Heart right ventricle (tissue), 16 donors: ENCODE data around the gene ABL1. TPM values are rescaled to one million over a fixed set of nuclear protein-coding genes. Genes with fewer than 3 reads are reported as not detected.

Experiments
- ATAC-seq, 8 donors: fragments of 200-7000 bp; cut with Tn5 transposase; one replicate each; pipeline ENCODE4 v1.9.1; 2020; ENCODE audit warnings: mild to moderate bottlenecking in 8 of 8, moderate library complexity in 8 of 8, moderate number of reproducible peaks in 1 of 8
- DNase-seq, 2 donors: peaks; one replicate each; pipeline ENCODE4 v3.0.0-alpha.2; 2020
- H3K27ac ChIP-seq, 10 donors: fragments of 200-600 bp; sonication (generic) in 2 of 10; one replicate each; pipeline versions ENCODE4 v1.5.0 to v1.8.0; 2020 to 2022; ENCODE audit warnings: mild to moderate bottlenecking in 3 of 10
- H3K27me3 ChIP-seq, 7 donors: fragments of 200-600 bp; one replicate each; pipeline ENCODE4 v1.8.0; 2021 to 2022; ENCODE audit warnings: mild to moderate bottlenecking in 2 of 7
- H3K36me3 ChIP-seq, 9 donors: fragments of 200-600 bp; sonication (generic) in 1 of 9; one replicate each; pipeline versions ENCODE4 v1.5.0 to v1.8.0; 2020 to 2022; ENCODE audit warnings: mild to moderate bottlenecking in 2 of 9
- H3K4me1 ChIP-seq, 9 donors: fragments of 200-600 bp; sonication (generic) in 1 of 9; one replicate each; pipeline versions ENCODE4 v1.5.0 to v1.8.0; 2020 to 2022; ENCODE audit warnings: mild to moderate bottlenecking in 4 of 9
- H3K4me3 ChIP-seq, 10 donors: fragments of 200-600 bp; sonication (generic) in 2 of 10; one replicate each; pipeline versions ENCODE4 v1.5.0 to v1.8.0; 2020 to 2022; ENCODE audit warnings: mild to moderate bottlenecking in 7 of 10, moderate library complexity in 2 of 10
- H3K9me3 ChIP-seq, 11 donors: fragments of 200-600 bp in 10 of 11; sonication (generic) in 2 of 11; one replicate each; pipeline versions ENCODE4 v1.5.0 to v1.8.0; 2013 to 2022; ENCODE audit warnings: mild to moderate bottlenecking in 2 of 11, control low read depth in 1 of 11, moderate library complexity in 1 of 11
- CTCF ChIP-seq, 9 donors: fragments of 200-600 bp; sonication (generic) in 2 of 9; IDR thresholded peaks; one replicate each; pipeline versions ENCODE4 v1.5.0 to v1.8.0; 2021 to 2022; ENCODE audit warnings: antibody characterized with exemption in 9 of 9, mild to moderate bottlenecking in 5 of 9, moderate library complexity in 1 of 9
- WGBS, 2 donors: extraction: QIAGEN DNeasy Blood & Tissue Kit; methylation state at CpG; one replicate each; pipeline ENCODE4 v1.1.7; 2013; ENCODE audit warnings: inconsistent platforms in 1 of 2; 5-methylcytosine and 5-hydroxymethylcytosine counted together
- intact Hi-C, 10 donors: fragments of 100-400 bp; cut with DNase I; formaldehyde crosslinking; loops; one replicate each; pipeline versions ENCODE4 v1.11.1 to v1.14.2; 2022
- polyA plus RNA-seq, 2 donors: library from polyadenylated mRNA; stranded (reverse); fragments of 200-250 nt; gene quantifications; one replicate each; pipeline ENCODE4 v1.2.3, GENCODE V29; 2013
- total RNA-seq, 10 donors: library from RNA; stranded (reverse); fragmentation: NEBNext Ultra II Directional in 3 of 10; extraction: Animal tissue kit (Norgen Biotek cat#: 25700) in 3 of 10; gene quantifications; one replicate each; pipeline versions ENCODE4 v1.2.1 to v1.2.4, GENCODE V29; 2021 to 2023
- donor health status: Arrhythmogenic right ventricular cardiomyopathy.
- donor health status: ischemic (EF 13 %, LVEDD 7.1; RV severe dilation, severe dysfunction).
- donor health status: healthy with polysubstance abuse.
- donor health status: DM: no; HTN: yes; CAD: no.
- donor health status: DM: no; HTN: no; CAD: no.
- donor health status: ischemic (EF 25% LVEDD 6.9; RV normal size, moderate dysfunction).
- donor health status: ischemic (EF 25% LVEDD 5.7; RV mildly dilated, moderate dysfunction).
- donor health status: healthy.
- donor health status: DM: yes; HTN: yes; CAD: no.
- donor health status: Ischemic cardiomyopathy.
- donor health status: ischemic (EF 35%, LVEDD 5.7; RV mildly dilated, moderate dysfunction).
- donor health status: nonischemic (EF 11% LVEDD 7.7; RV severe dilation, severe dysfunction).
- donor health status: DM: yes; HTN: yes; CAD: no.
- donor health status: PGD.
- donor health status: ischemic (EF 29% LVEDD 5.4; RV normal size, mild dysfunction).
- donor health status: nonischemic (EF 23%, LVEDD 6.1; RV moderate dilation, normal function).

The ABL1 gene
- total and polyA plus RNA-seq, 12 donors, result 16.2 to 48.8 (median 33.3) TPM

- TF ChIP-seq CTCF (IDR thresholded peaks at IDR 0.05), result no peak
- H3K27me3 ChIP-seq, result no peaks in the 10 kb centered on the region
- H3K27ac ChIP-seq, result peak overlapping the region in 8 of 10 donors; percentile 76 to 93 (median 88)
- intact Hi-C loops, result no loop called here
- H3K4me3 ChIP-seq, result no peak overlapping the region
- ATAC-seq (peak in 2 of 8 donors; percentile 43 to 67), DNase-seq (no peak)
- WGBS, 2 donors, result 56% methylated on average over 4 of the region's 4 CpGs
- peaks cover 21 to 98% (median 92%) of the 10 kb centered on the region in 9 donors for H3K4me1 ChIP-seq
- H3K9me3 ChIP-seq, result no peaks in the 10 kb centered on the region
- H3K36me3 ChIP-seq, result no peaks in the 10 kb centered on the region
These were observed 9.0 kb downstream of the ABL1 start for GRCh38 chr9:130844044-130844451.

- DNase-seq (no peak), ATAC-seq (no peak)
- WGBS, 2 donors, result 61 to 62% methylated on average over 10 of the region's 10 CpGs
- Histone ChIP-seq H3K4me3 (peak overlapping the region in 2 of 10 donors; percentile 2 to 5), H3K9me3 (no peaks in the 10 kb centered on the region), H3K4me1 (peaks cover 23 to 92% (median 86%) of the 10 kb centered on the region in 9 donors), H3K27ac (peak overlapping the region; percentile 5 to 93 (median 86)), H3K27me3 (no peaks in the 10 kb centered on the region), H3K36me3 (no peaks in the 10 kb centered on the region)
- intact Hi-C loops, result loop anchor here in 2 of 10 donors (5.0 kb wide), 2 partner anchors 63 to 133 kb away; no protein-coding TSS in a partner anchor
- TF ChIP-seq CTCF (IDR thresholded peaks at IDR 0.05), result no peak
These were observed 10.2 kb downstream of the ABL1 start for GRCh38 chr9:130845254-130845653.

- Histone ChIP-seq H3K9me3 (no peaks in the 10 kb centered on the region), H3K27ac (peak overlapping the region; percentile 51 to 93 (median 86)), H3K27me3 (no peaks in the 10 kb centered on the region), H3K36me3 (no peaks in the 10 kb centered on the region), H3K4me1 (peaks cover 23 to 85% (median 79%) of the 10 kb centered on the region in 9 donors), H3K4me3 (peak overlapping the region in 5 of 10 donors; percentile 12 to 31 (median 20))
- 22 to 32% methylated on average over 7 of the region's 7 CpGs for WGBS, 2 donors
- DNase-seq (peak in 1 of 2 donors; percentile 63), ATAC-seq (peak in 6 of 8 donors; percentile 14 to 47 (median 38))
- TF ChIP-seq CTCF (IDR thresholded peaks at IDR 0.05), result no peak
- intact Hi-C loops, result loop anchor here in 2 of 10 donors (5.0 kb wide), 2 partner anchors 64 to 134 kb away; no protein-coding TSS in a partner anchor
These were observed 10.9 kb downstream of the ABL1 start for GRCh38 chr9:130845901-130846481.

- Histone ChIP-seq H3K36me3 (no peaks in the 10 kb centered on the region), H3K4me3 (peak overlapping the region in 7 of 10 donors; percentile 12 to 31 (median 20)), H3K9me3 (no peaks in the 10 kb centered on the region), H3K27me3 (no peaks in the 10 kb centered on the region), H3K4me1 (peaks cover 23 to 82% (median 72%) of the 10 kb centered on the region in 9 donors), H3K27ac (peak overlapping the region; percentile 51 to 93 (median 86))
- intact Hi-C loops, result loop anchor here in 2 of 10 donors (5.0 kb wide), 2 partner anchors 64 to 134 kb away; no protein-coding TSS in a partner anchor
- ATAC-seq (peak; percentile 15 to 67 (median 51)), DNase-seq (peak in 1 of 2 donors; percentile 41)
- TF ChIP-seq CTCF (IDR thresholded peaks at IDR 0.05), result no peak
- 24 to 25% methylated on average over 12 of the region's 12 CpGs for WGBS, 2 donors
These were observed 11.6 kb downstream of the ABL1 start for GRCh38 chr9:130846487-130847305.
